T-cell (primary cell): ENCODE results near the gene CASS4. TPM values are rescaled to one million over a fixed set of nuclear protein-coding genes. Genes with fewer than 3 reads are reported as not detected.

Experiments
- ATAC-seq, 4 experiments: fragments of 200-7000 bp in 3 of 4; fragments of 150-1000 bp in 1 of 4; cut with Tn5 transposase; replicated peaks in 1 of 4; 1 replicate in 3 of 4; 2 replicates in 1 of 4; pipeline ENCODE4 v1.10.0; 2021; ENCODE audit warnings: moderate library complexity in 3 of 4, mild to moderate bottlenecking in 2 of 4, moderate number of reproducible peaks in 1 of 4
- CTCF ChIA-PET, 2 donors: fragments of 300-600 bp; sonication (Branson Sonifier 250); formaldehyde crosslinking; loops; one replicate each; lab custom pipeline; 2022; ENCODE audit warnings: antibody characterized with exemption in 2 of 2; lab: Charles Lee
- POLR2A ChIA-PET, 2 donors: fragments of 300-600 bp; sonication (Branson Sonifier 250); formaldehyde crosslinking; loops; one replicate each; lab custom pipeline; 2022; ENCODE audit warnings: antibody characterized with exemption in 2 of 2; lab: Charles Lee
- DNase-seq, 35 experiments: peaks; one replicate each; pipeline versions ENCODE4 v3.0.0 to v3.0.0-alpha.2; 2013 to 2023
- H3K27ac ChIP-seq: one replicate; pipeline ENCODE4 v1.5.1; 2013; ENCODE audit warnings: low read length
- H3K27me3 ChIP-seq, 2 experiments: replicated peaks in 1 of 2; 1 replicate in 1 of 2; 2 replicates in 1 of 2; pipeline versions ENCODE4 v1.6.1 to v1.7.0; 2013; ENCODE audit warnings: low read length in 1 of 2, mixed read lengths in 1 of 2; ENCODE audit not compliant: control insufficient read depth in 2 of 2, insufficient read depth in 2 of 2; ENCODE audit errors: extremely low read depth in 1 of 2
- H3K36me3 ChIP-seq, 2 donors: 1 replicate in 1 of 2; 2 replicates in 1 of 2; pipeline versions ENCODE4 v1.6.1 to v1.7.0; 2013; ENCODE audit warnings: low read length in 1 of 2; ENCODE audit not compliant: control insufficient read depth in 2 of 2, insufficient read depth in 1 of 2; ENCODE audit errors: extremely low read depth in 1 of 2
- H3K4me1 ChIP-seq, 2 experiments: 1 replicate in 1 of 2; 2 replicates in 1 of 2; pipeline versions ENCODE4 v1.6.1 to v1.7.0; 2013; ENCODE audit warnings: low read length in 2 of 2, mixed read lengths in 1 of 2; ENCODE audit not compliant: insufficient read depth in 2 of 2, control insufficient read depth in 1 of 2; ENCODE audit errors: extremely low read depth in 1 of 2
- H3K4me3 ChIP-seq, 2 donors: 1 replicate in 1 of 2; 2 replicates in 1 of 2; pipeline versions ENCODE4 v1.5.1 to v1.7.0; 2013; ENCODE audit warnings: mild to moderate bottlenecking in 2 of 2, low read length in 1 of 2, moderate library complexity in 1 of 2; ENCODE audit not compliant: control insufficient read depth in 1 of 2; ENCODE audit errors: extremely low read depth in 1 of 2
- H3K9me3 ChIP-seq: 2 replicates; pipeline ENCODE4 v1.7.0; 2013
- H3K27ac Mint-ChIP-seq, 2 donors: one replicate each; pipeline ENCODE4 v1.8.0; 2020 to 2021; ENCODE audit warnings: mild to moderate bottlenecking in 2 of 2, mixed read lengths in 2 of 2
- H3K27me3 Mint-ChIP-seq, 2 donors: one replicate each; pipeline ENCODE4 v1.8.0; 2021 to 2022; ENCODE audit warnings: mixed read lengths in 2 of 2
- H3K36me3 Mint-ChIP-seq: one replicate; pipeline ENCODE4 v1.8.0; 2021; ENCODE audit warnings: mixed read lengths
- H3K4me1 Mint-ChIP-seq, 3 donors: one replicate each; pipeline ENCODE4 v1.8.0; 2020 to 2022; ENCODE audit warnings: mixed read lengths in 3 of 3, mild to moderate bottlenecking in 1 of 3
- H3K4me3 Mint-ChIP-seq, 3 donors: one replicate each; pipeline ENCODE4 v1.8.0; 2020 to 2022; ENCODE audit warnings: mild to moderate bottlenecking in 3 of 3, mixed read lengths in 3 of 3, moderate library complexity in 3 of 3
- H3K9me3 Mint-ChIP-seq, 3 donors: one replicate each; pipeline ENCODE4 v1.8.0; 2020 to 2022; ENCODE audit warnings: mixed read lengths in 3 of 3
- WGBS: methylation state at CpG from one replicate; pipeline ENCODE4 v1.1.5; 2013; ENCODE audit warnings: missing lambda C conversion rate; ENCODE audit not compliant: insufficient coverage; 5-methylcytosine and 5-hydroxymethylcytosine counted together
- total RNA-seq, 35 experiments: library from RNA in 6 of 35; stranded (reverse) in 6 of 35; fragments of 120-200 nt in 1 of 35; gene quantifications; one replicate each; pipeline versions ENCODE4 v1.2.1 to v1.2.4 and lab custom pipeline; 2013 to 2026

The CASS4 gene
- total RNA-seq, 5 donors from 2014 or later (not counting 1 experiment from before 2014, with no cell fraction given): 8.0 to 13.8 (median 11.2) TPM

- Mint-ChIP-seq H3K36me3 (peaks cover 13% of the 10 kb centered on the region), H3K9me3 (no peaks in the 10 kb centered on the region), H3K27ac (peak overlapping the region; percentile 58 to 71), H3K4me1 (peaks cover 44 to 68% (median 54%) of the 10 kb centered on the region in 3 donors), H3K4me3 (peak overlapping the region in 1 of 3 donors; percentile 13), H3K27me3 (no peaks in the 10 kb centered on the region)
- Histone ChIP-seq H3K27ac (peak overlapping the region; percentile 69), H3K27me3 (no peaks in the 10 kb centered on the region), H3K9me3 (no peaks in the 10 kb centered on the region), H3K4me1 (peaks cover 12 to 44% of the 10 kb centered on the region in 2 experiments), H3K4me3 (no peak overlapping the region), H3K36me3 (peaks cover 0 to 7% of the 10 kb centered on the region in 2 donors)
- DNase-seq (no peak), ATAC-seq (peak in 2 of 4 experiments; percentile 44 to 51)
- POLR2A ChIA-PET: interaction anchor here in 1 of 2 donors (1.0 kb wide), 1 partner anchor 12 kb away, joined by 4 read pairs; no protein-coding TSS in a partner anchor
- WGBS: no CpG with 5 or more reads among the region's 6 CpGs
- CTCF ChIA-PET: interaction anchor here (0.8 to 1.0 kb wide), 3 partner anchors 9 to 51 kb away, joined by 3 read pairs; no protein-coding TSS in a partner anchor
These were observed 21.8 kb downstream of the CASS4 start for GRCh38 chr20:56433880-56434255.

- Mint-ChIP-seq H3K36me3 (peaks cover 13% of the 10 kb centered on the region), H3K27me3 (no peaks in the 10 kb centered on the region), H3K9me3 (no peaks in the 10 kb centered on the region), H3K4me1 (peaks cover 44 to 66% (median 55%) of the 10 kb centered on the region in 3 donors), H3K27ac (peak overlapping the region; percentile 23 to 46), H3K4me3 (no peak overlapping the region)
- Histone ChIP-seq H3K4me1 (peaks cover 15 to 62% of the 10 kb centered on the region in 2 experiments), H3K9me3 (no peaks in the 10 kb centered on the region), H3K27me3 (no peaks in the 10 kb centered on the region), H3K36me3 (peaks cover 0 to 7% of the 10 kb centered on the region in 2 donors), H3K27ac (no peak overlapping the region), H3K4me3 (no peak overlapping the region)
- POLR2A ChIA-PET: no interaction called here
- CTCF ChIA-PET: no interaction called here
- WGBS: 99% methylated on average over 10 of the region's 20 CpGs
- no peak for ATAC-seq
- no peak for DNase-seq
These were observed 25.3 kb downstream of the CASS4 start for GRCh38 chr20:56437196-56437960.

GRCh38 chr20:56438284-56438683 lies 26.2 kb downstream of the CASS4 start:
- H3K27me3 Mint-ChIP-seq: no peaks in the 10 kb centered on the region
- peak overlapping the region in 1 of 3 donors; percentile 40 for H3K4me3 Mint-ChIP-seq
- CTCF ChIA-PET: no interaction called here
- Histone ChIP-seq H3K4me3 (no peak overlapping the region), H3K27ac (no peak overlapping the region), H3K4me1 (peaks cover 19 to 64% of the 10 kb centered on the region in 2 experiments), H3K36me3 (peaks cover 0 to 7% of the 10 kb centered on the region in 2 donors), H3K27me3 (no peaks in the 10 kb centered on the region), H3K9me3 (no peaks in the 10 kb centered on the region)
- H3K9me3 Mint-ChIP-seq: no peaks in the 10 kb centered on the region
- WGBS: 100% methylated on average over 2 of the region's 4 CpGs
- ATAC-seq (no peak), DNase-seq (no peak)
- H3K4me1 Mint-ChIP-seq: peaks cover 47 to 64% (median 54%) of the 10 kb centered on the region in 3 donors
- H3K36me3 Mint-ChIP-seq: peaks cover 12% of the 10 kb centered on the region
- POLR2A ChIA-PET: no interaction called here
- peak overlapping the region; percentile 19 to 46 for H3K27ac Mint-ChIP-seq

GRCh38 chr20:56439771-56440291 lies 27.8 kb downstream of the CASS4 start:
- H3K4me1 ChIP-seq: peaks cover 19 to 59% of the 10 kb centered on the region in 2 experiments
- Mint-ChIP-seq H3K4me1 (peaks cover 40 to 55% (median 43%) of the 10 kb centered on the region in 3 donors), H3K36me3 (peaks cover 7% of the 10 kb centered on the region), H3K4me3 (peak overlapping the region; percentile 51 to 69 (median 67)), H3K27me3 (no peaks in the 10 kb centered on the region), H3K27ac (peak overlapping the region; percentile 91 to 93), H3K9me3 (no peaks in the 10 kb centered on the region)
- no peak overlapping the region for H3K4me3 ChIP-seq
- peak overlapping the region; percentile 65 for H3K27ac ChIP-seq
- DNase-seq (peak in 2 of 35 experiments; percentile 23 to 29), ATAC-seq (peak; percentile 31 to 64 (median 57))
- 32% methylated on average over 4 of the region's 5 CpGs for WGBS
- POLR2A ChIA-PET: interaction anchor here in 1 of 2 donors (0.8 kb wide), 1 partner anchor 27 kb away, joined by 3 read pairs; no protein-coding TSS in a partner anchor
- CTCF ChIA-PET: no interaction called here
- H3K36me3 ChIP-seq: peaks cover 0 to 7% of the 10 kb centered on the region in 2 donors
- no peaks in the 10 kb centered on the region for H3K9me3 ChIP-seq
- H3K27me3 ChIP-seq: no peaks in the 10 kb centered on the region

GRCh38 chr20:56440346-56441007 lies 28.4 kb downstream of the CASS4 start:
- CTCF ChIA-PET: no interaction called here

More at GRCh38 chr20:56440346-56441007, 28.4 kb downstream of the CASS4 start:
- Mint-ChIP-seq H3K4me1 (peaks cover 40 to 55% (median 43%) of the 10 kb centered on the region in 3 donors), H3K27ac (peak overlapping the region; percentile 91 to 93), H3K4me3 (peak overlapping the region; percentile 51 to 69 (median 67)), H3K27me3 (no peaks in the 10 kb centered on the region), H3K36me3 (peaks cover 12% of the 10 kb centered on the region), H3K9me3 (no peaks in the 10 kb centered on the region)
- Histone ChIP-seq H3K27ac (peak overlapping the region; percentile 65), H3K9me3 (no peaks in the 10 kb centered on the region), H3K27me3 (no peaks in the 10 kb centered on the region), H3K4me1 (peaks cover 19 to 59% of the 10 kb centered on the region in 2 experiments), H3K36me3 (peaks cover under 1 to 10% of the 10 kb centered on the region in 2 donors), H3K4me3 (peak overlapping the region in 1 of 2 donors; percentile 7)
- peak in 33 of 35 experiments; percentile 23 to 81 (median 46) for DNase-seq
- POLR2A ChIA-PET: interaction anchor here in 1 of 2 donors (0.8 kb wide), 1 partner anchor 27 kb away, joined by 3 read pairs; no protein-coding TSS in a partner anchor
- 31% methylated on average over 4 of the region's 4 CpGs for WGBS
- ATAC-seq: peak; percentile 62 to 85 (median 82)
